H4 (cell line): ENCODE measurements around the gene RPL7L1. TPM values are rescaled to one million over a fixed set of nuclear protein-coding genes. Genes with fewer than 3 reads are reported as not detected.
"Not testable (repeated sequence)": the region's sequence is repeated elsewhere in the genome, so short reads cannot be mapped to it uniquely, and the experiment has no call there.

Experiments used
- DNase-seq: peaks from one replicate; pipeline ENCODE4 v3.0.0-alpha.2; 2015; ENCODE audit warnings: low spot score
- total RNA-seq: library from RNA; depleted of rRNA; stranded (reverse); fragments of >200 nt; shearing (Covaris generic); gene quantifications from 2 replicates; pipeline ENCODE4 v1.2.3, GENCODE V29; 2014; rRNA removed

The RPL7L1 gene
- total RNA-seq: 188 and 203 TPM in 2 replicates

GRCh38 chr6:42879372-42880239 lies at the start of gene RPL7L1:
RPL7L1 (plus strand) TSS chr6:42879616; CDS start chr6:42879911, 295 bp downstream.
- DNase-seq: peak; percentile 93

- DNase-seq: no peak
Observed at GRCh38 chr6:42831237-42831636, 48.2 kb upstream of the RPL7L1 start.

DNA sequence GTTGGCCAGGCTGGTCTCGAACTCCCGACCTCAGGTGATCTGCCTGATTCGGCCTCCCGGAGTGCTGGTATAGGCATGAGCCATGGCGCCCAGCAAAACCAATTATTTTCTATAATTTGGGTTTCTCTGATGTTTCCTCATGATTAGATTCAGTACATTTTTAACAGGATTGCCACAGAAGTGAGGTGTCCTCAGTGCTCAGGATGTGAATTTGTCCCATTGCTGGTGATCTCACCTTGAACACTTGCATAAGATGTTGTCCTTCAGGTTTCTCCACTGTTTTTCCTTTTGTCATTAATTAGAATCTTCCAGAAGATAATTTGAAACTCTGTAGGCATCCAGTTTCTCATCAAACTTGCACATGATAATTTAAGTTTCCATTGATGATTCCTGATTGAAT lies 45.4 kb upstream of the RPL7L1 start:
- no peak for DNase-seq

- DNase-seq: no peak
Observed at GRCh38 chr6:42841844-42842584, 37.4 kb upstream of the RPL7L1 start.

- DNase-seq: no peak
Observed at GRCh38 chr6:42845327-42845694, 34.1 kb upstream of the RPL7L1 start.

GRCh38 chr6:42846505-42846904 lies 32.9 kb upstream of the RPL7L1 start:
- DNase-seq: no peak

DNA sequence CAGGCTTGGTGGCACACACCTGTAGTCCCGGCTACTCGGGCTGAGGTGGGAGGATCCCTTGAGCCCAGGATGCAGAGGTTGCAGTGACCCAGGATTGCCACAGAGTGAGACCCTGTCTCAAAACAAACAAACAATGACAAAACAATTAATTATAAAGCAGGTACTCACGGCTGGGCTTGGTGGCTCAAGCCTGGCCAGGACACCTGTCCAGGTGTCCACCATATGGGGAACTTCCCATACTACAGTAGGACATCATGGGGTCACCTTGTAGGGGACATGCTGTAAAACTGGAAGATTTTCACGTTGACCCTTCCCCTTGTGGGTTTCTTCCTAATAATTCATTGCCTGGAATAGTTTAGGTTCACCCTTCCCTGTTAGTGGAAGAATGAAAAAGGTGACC lies 30.7 kb upstream of the RPL7L1 start:
- DNase-seq: no peak

DNA sequence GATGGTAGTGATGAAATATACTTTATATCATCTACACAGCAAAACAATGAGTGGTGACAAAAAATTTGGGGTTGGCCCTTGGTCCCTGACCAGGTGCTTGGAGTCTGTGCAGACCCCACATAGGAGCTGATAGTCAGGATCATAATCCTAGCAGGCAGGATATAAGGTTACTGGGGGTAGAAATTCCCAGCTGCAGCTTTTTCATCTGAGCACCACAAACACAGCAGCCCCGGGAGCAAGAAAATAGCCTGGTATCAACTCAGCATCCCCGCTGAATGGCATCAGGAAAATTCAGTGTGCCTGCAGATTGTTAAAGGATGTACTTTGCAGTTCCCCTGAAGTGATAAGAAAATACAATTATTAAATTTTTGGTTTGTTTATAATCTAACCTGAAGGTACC lies 27.8 kb upstream of the RPL7L1 start:
- no peak for DNase-seq

DNA sequence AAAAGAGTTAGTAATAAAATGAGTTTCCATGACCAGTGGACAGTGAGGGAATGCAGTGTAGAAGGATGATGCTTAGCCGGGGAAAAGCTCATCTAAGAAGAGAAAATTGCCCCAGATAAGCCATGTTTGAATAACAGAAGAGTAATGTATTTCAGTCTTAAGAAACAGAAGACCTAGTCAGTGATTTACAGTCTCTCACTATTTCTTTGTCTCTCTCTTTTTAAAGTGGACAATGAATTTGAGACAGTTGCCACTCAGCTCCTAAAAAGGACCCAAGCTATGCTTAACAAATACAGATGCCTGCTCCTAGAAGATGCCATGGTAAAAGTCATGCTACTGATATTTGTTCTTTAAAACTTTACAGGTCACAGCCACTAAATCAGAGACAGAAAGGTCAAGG lies 19.4 kb upstream of the RPL7L1 start:
- DNase-seq: no peak

GRCh38 chr6:42860481-42860880 lies 18.9 kb upstream of the RPL7L1 start:
- no peak for DNase-seq

DNA sequence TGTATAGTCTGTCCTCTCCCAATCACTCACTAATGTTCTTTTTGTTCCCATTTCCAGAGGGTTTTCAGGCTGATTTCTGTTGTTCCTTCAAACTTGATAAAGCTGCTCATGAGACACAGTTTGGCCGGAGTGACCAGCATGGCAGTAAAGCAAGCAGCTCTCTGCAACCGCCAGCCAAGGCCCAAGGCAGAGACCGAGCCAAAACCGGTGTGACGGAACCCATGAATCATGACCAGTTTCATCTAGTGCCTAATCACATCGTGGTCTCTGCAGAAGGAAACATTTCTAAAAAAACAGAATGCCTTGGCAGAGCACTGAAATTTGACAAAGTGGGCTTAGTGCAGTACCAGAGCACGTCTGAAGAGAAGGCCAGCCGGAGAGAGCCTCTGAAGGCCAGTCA lies 14.8 kb upstream of the RPL7L1 start:
- no peak for DNase-seq

DNA sequence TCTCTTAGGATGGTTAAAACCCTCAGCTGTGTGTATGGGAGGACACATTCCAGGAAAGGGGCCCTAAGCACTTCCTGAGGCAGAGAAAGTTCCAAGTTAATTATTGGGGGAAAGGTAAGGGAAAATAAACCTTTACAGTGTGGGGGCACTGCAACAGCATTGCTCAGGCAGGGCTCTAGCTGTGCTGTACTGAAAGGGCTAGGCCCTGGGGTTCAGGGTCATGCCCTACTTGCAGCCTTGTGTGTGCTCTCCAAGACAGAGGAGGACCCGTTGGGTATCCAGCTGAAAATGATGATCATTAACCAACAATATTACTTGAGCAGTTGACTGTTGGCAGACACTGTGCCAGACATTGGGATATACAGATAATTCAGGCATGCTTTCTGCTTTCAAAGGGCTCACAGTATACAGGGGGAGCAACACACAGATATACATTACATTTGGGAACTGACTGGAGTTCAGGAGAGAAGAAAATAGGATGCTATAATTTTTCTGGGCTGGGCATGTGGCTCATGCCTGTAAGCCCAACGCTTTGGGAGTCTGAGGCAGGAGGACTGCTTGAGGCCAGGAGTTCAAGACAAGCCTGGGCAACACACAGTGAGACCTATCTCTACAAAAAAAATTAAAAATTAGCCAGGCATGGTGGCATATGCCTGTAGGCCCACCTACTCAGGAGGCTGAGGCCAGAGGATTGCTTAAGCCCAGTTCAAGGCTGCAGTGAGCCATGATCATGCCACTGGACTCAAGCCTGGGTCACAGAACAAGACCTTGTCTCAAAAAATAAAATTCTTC lies 9.1 kb upstream of the RPL7L1 start:
- no peak for DNase-seq

GRCh38 chr6:42871711-42872110 lies 7.7 kb upstream of the RPL7L1 start:
- DNase-seq: no peak

DNA sequence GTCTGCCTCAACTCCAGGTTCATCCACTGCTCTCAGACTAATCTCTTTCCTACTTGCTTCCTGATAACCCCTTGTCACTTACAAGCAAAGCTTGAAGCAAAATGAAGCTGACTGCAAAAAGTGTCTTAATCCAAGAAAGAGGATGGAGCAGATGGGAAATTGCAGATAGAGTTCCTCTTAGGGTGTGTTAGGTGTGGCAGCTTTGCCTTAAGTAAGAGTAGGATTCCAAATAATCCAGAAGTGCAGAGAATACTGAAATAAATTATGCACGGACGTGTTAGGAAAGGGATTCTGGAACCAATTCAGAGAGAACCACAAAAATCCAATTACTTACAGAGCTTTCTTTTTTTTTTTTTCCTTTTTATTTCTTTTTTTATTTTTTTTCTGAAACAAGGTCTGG lies 6.1 kb upstream of the RPL7L1 start:
- DNase-seq: no peak

- no peak for DNase-seq
Observed at GRCh38 chr6:42877695-42878094, 1.7 kb upstream of the RPL7L1 start.

DNA sequence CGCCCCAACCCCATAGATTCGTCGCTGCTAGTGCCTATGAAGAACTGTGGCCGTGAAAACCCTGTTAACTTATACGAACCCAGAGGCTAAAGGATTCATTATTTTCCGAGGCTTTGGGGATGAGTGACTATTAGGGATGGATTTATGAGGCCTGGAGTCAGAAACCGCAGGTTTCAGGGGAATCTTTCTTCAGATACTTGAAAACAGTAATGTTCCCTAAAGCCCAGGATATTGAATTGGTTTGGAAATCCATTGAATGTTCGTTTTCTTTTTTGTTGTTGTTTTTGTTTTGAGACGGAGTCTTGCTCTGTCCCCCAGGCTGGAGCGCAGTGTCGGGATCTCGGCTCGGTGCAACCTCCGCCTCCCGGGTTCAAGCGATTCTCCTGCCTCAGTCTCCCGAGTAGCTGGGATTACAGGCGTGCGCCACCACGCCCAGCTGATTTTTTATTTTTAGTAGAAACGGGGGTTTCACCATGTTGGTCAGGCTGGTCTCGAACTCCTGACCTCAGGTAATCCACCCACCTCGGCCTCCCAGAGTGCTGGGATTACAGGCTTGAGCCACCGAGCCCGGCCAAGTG lies 913 bp downstream of the RPL7L1 start:
- DNase-seq: not testable (repeated sequence)

- not testable (repeated sequence) for DNase-seq
Observed at GRCh38 chr6:42880871-42881270, 1.5 kb downstream of the RPL7L1 start.

GRCh38 chr6:42885702-42886101 lies 6.3 kb downstream of the RPL7L1 start:
- DNase-seq: no peak

DNA sequence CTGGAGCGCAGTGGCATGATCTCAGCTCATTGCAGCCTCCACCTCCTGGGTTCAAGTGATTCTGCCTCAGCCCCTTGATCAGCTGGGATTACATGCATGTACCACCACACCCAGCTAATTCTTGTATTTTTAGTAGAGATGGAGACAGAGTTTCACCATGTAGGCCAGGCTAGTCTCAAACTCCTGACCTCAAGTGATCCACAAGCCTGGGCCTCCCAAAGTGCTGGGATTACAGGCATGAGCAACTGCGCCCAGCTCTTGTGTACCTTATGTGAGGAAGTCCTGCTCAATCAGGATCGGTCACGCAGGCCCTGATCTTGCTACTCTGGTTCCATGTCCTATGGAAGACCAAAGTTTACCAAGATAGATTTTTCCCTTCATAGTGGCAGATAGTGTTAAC lies 8.8 kb downstream of the RPL7L1 start:
- DNase-seq: not testable (repeated sequence)

DNA sequence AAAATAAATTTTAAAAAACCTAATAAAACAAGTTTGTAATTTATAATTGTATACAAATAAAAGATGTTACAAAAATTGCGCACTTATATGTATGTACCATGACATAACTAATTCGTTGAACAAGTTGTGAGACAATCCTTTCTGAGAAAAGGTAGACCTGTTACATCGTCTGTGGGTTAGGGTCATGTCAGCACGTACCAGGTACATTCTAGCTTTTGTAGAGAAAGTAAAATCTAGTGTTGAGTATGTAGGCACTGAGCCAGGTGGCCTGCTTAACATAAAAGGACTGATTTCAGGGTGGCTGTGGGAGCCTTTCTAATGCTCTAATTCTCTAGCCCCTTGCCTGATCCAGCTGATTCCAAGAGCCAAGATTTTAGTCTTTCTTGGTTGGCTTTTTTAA lies 10.4 kb downstream of the RPL7L1 start:
- peak; percentile 29 for DNase-seq

GRCh38 chr6:42890311-42891198 lies 11.1 kb downstream of the RPL7L1 start:
- peak; percentile 95 for DNase-seq
